GM12891 (cell line): Measurements from ENCODE around the gene TMEM109.

ENCODE experiments used
- POLR2A ChIP-seq: IDR thresholded peaks from 2 replicates; pipeline ENCODE4 v1.6.1; 2011; ENCODE audit warnings: low read depth, low read length, control low read depth
- POLR2AphosphoS5 ChIP-seq: IDR thresholded peaks from 2 replicates; pipeline ENCODE4 v1.6.1; 2011; ENCODE audit warnings: low read depth, low read length, control low read depth
- TAF1 ChIP-seq: IDR thresholded peaks from 2 replicates; pipeline ENCODE4 v1.6.1; 2011; ENCODE audit warnings: low read depth, low read length, control low read depth

DNA sequence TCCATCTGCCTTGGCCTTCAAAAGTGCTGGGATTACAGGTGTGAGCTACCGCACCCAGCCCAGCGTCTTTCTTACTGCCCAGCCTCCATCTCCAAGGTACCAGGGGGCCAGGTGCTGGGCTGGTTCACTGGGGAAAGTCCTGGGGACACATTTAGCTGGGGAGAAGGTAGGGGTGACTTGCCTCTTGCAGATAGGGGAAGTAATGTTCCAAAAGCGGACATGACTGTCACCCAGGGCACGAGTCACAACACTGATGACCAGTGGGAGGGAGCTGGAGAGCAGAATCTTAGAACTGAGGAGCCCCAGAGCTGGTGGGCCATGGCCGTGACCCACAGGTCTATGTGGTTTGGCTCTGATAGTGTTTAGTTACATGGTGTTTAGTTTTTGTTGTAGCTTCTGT is 40.5 kb downstream of the TMEM109 start:
- TF ChIP-seq POLR2AphosphoS5: no peak
- TF ChIP-seq POLR2A: no peak
- no peak for TF ChIP-seq TAF1
